Stimulated activated CD8-positive, alpha-beta memory T cell treated with anti-CD3 and anti-CD28 coated beads, Interleukin-15, amount 100 ng/mL, for 1 hour (primary cell): Measurements from ENCODE around the gene DDAH2.

ENCODE experiments used
- DNase-seq: peaks from one replicate; pipeline ENCODE4 v3.0.0-alpha.2; 2020; ENCODE audit warnings: low read depth

DDAH2 gene

GRCh38 chr6:31690231-31691077, 38.6 kb downstream of the DDAH2 start:
- no peak for DNase-seq

GRCh38 chr6:31689249-31690110, 39.6 kb downstream of the DDAH2 start:
- DNase-seq: no peak

GRCh38 chr6:31687860-31688693, 41.0 kb downstream of the DDAH2 start:
- no peak for DNase-seq

GRCh38 chr6:31687321-31687720, 41.8 kb downstream of the DDAH2 start:
- DNase-seq: no peak

GRCh38 chr6:31686483-31686882, 42.6 kb downstream of the DDAH2 start:
- DNase-seq: no peak

GRCh38 chr6:31683591-31683990, 45.5 kb downstream of the DDAH2 start:
- no peak for DNase-seq

GRCh38 chr6:31681135-31681671, 47.9 kb downstream of the DDAH2 start:
- DNase-seq: no peak

- DNase-seq: no peak
Measured at GRCh38 chr6:31680226-31681134, 48.6 kb downstream of the DDAH2 start, which contains the start of gene LY6G5C. LY6G5C (minus strand) TSS chr6:31681067; CDS start chr6:31680373, 694 bp downstream.

- DNase-seq: no peak
Measured at GRCh38 chr6:31677955-31678354, 51.1 kb downstream of the DDAH2 start.
